Small intestine (tissue), 7 donors: Measurements from ENCODE around the gene GTPBP6. TPM values are rescaled to one million over a fixed set of nuclear protein-coding genes. Genes with fewer than 3 reads are reported as not detected.
A peak's percentile ranks its signal among the peaks of the same experiment; 100 is the strongest.
"Not testable (repeated sequence)": the region's sequence is repeated elsewhere in the genome, so short reads cannot be mapped to it uniquely, and the experiment has no call there.

Source experiments
- DNase-seq, 2 donors: peaks; one replicate each; pipeline versions ENCODE4 v3.0.0 to v3.0.0-alpha.2; 2013
- FAIRE-seq: peaks from 2 replicates; lab custom pipeline; 2012; peaks lifted over from hg19 to GRCh38; lab: Jason Lieb, UNC
- H3K27ac ChIP-seq, 3 donors: one replicate each; pipeline ENCODE4 v1.5.1; 2013; ENCODE audit warnings: low read length in 2 of 3, mild to moderate bottlenecking in 2 of 3, control low read depth in 1 of 3, inconsistent platforms in 1 of 3, low read depth in 1 of 3, moderate library complexity in 1 of 3
- H3K27me3 ChIP-seq, 3 donors: one replicate each; pipeline ENCODE4 v1.6.1; 2013; ENCODE audit warnings: low read length in 3 of 3, inconsistent platforms in 1 of 3; ENCODE audit not compliant: control insufficient read depth in 3 of 3, insufficient read depth in 3 of 3
- H3K36me3 ChIP-seq, 3 donors: one replicate each; pipeline ENCODE4 v1.6.1; 2013; ENCODE audit warnings: low read length in 3 of 3, inconsistent platforms in 1 of 3, low read depth in 1 of 3, mild to moderate bottlenecking in 1 of 3, moderate library complexity in 1 of 3; ENCODE audit not compliant: control insufficient read depth in 3 of 3, insufficient read depth in 2 of 3
- H3K4me1 ChIP-seq, 3 donors: one replicate each; pipeline ENCODE4 v1.6.1; 2013; ENCODE audit warnings: low read length in 2 of 3, inconsistent platforms in 1 of 3, low read depth in 1 of 3, mild to moderate bottlenecking in 1 of 3, moderate library complexity in 1 of 3; ENCODE audit not compliant: control insufficient read depth in 3 of 3, insufficient read depth in 2 of 3
- H3K4me3 ChIP-seq, 3 donors: one replicate each; pipeline ENCODE4 v1.5.1; 2013; ENCODE audit warnings: low read length in 3 of 3, control low read depth in 1 of 3, inconsistent platforms in 1 of 3, low read depth in 1 of 3, mild to moderate bottlenecking in 1 of 3, moderate library complexity in 1 of 3
- H3K9me3 ChIP-seq, 2 donors: one replicate each; pipeline ENCODE4 v1.6.1; 2013; ENCODE audit warnings: low read depth in 1 of 2, low read length in 1 of 2; ENCODE audit not compliant: control insufficient read depth in 2 of 2, insufficient read depth in 1 of 2
- WGBS, 3 donors: extraction: QIAGEN DNeasy Blood & Tissue Kit; methylation state at CpG; one replicate each; pipeline ENCODE4 v1.1.7; 2013; 5-methylcytosine and 5-hydroxymethylcytosine counted together
- polyA plus RNA-seq, 4 donors: library from polyadenylated mRNA; stranded (reverse) in 3 of 4; unstranded in 1 of 4; fragments of 200-250 nt in 3 of 4; fragments of 120-200 nt in 1 of 4; gene quantifications; one replicate each; pipeline versions ENCODE4 v1.2.1 to v1.2.3, GENCODE V29; 2013
- donor health status: healthy with polysubstance abuse.
- donor health status: control.
- donor health status: control.
- donor health status: Bipolar disorder and iron deficiency.
- donor health status: healthy.

GTPBP6 gene
- polyA plus RNA-seq, 4 donors: 34.9 to 69.7 (median 44.8) TPM

GRCh38 chrX:330141-330725 is 11.6 kb upstream of the GTPBP6 start:
- peaks cover 0 to 19% (median 0%) of the 10 kb centered on the region in 3 donors for H3K36me3 ChIP-seq
- not testable (repeated sequence) for H3K4me3 ChIP-seq, H3K9me3 ChIP-seq, DNase-seq, H3K4me1 ChIP-seq, H3K27ac ChIP-seq, FAIRE-seq
- 69 to 77% (median 77%) methylated on average over 29 of the region's 29 CpGs for WGBS, 3 donors
- peaks cover 4 to 13% (median 5%) of the 10 kb centered on the region in 3 donors for H3K27me3 ChIP-seq

- 81 to 89% (median 88%) methylated on average over 10 to 18 of the region's 23 CpGs for WGBS, 3 donors
- no peak for FAIRE-seq
- peaks cover 4 to 13% (median 5%) of the 10 kb centered on the region in 3 donors for H3K27me3 ChIP-seq
Observed at GRCh38 chrX:329291-329910, 10.8 kb upstream of the GTPBP6 start.

GRCh38 chrX:327660-328126 is 9.1 kb upstream of the GTPBP6 start:
- H3K4me1 ChIP-seq: peaks cover 0 to 3% (median 0%) of the 10 kb centered on the region in 3 donors
- no peaks in the 10 kb centered on the region for H3K9me3 ChIP-seq
- 89 to 91% (median 89%) methylated on average over 33 of the region's 33 CpGs for WGBS, 3 donors
- peaks cover 4 to 13% (median 5%) of the 10 kb centered on the region in 3 donors for H3K27me3 ChIP-seq
- no peak overlapping the region for H3K27ac ChIP-seq
- no peak for FAIRE-seq
- DNase-seq: no peak
- no peaks in the 10 kb centered on the region for H3K36me3 ChIP-seq
- H3K4me3 ChIP-seq: no peak overlapping the region

More at GRCh38 chrX:329291-329910, 10.8 kb upstream of the GTPBP6 start:
- Histone ChIP-seq H3K9me3 (no peaks in the 10 kb centered on the region), H3K4me3 (no peak overlapping the region), H3K4me1 (no peaks in the 10 kb centered on the region), H3K36me3 (peaks cover 0 to 11% (median 0%) of the 10 kb centered on the region in 3 donors), H3K27ac (no peak overlapping the region)
- no peak for DNase-seq

GRCh38 chrX:324664-325063 is 6.1 kb upstream of the GTPBP6 start:
- DNase-seq, H3K27ac ChIP-seq, H3K27me3 ChIP-seq, H3K9me3 ChIP-seq, H3K4me1 ChIP-seq, H3K4me3 ChIP-seq, H3K36me3 ChIP-seq, FAIRE-seq: not testable (repeated sequence)
- WGBS, 3 donors: 77 to 88% (median 85%) methylated on average over 14 of the region's 14 CpGs

GRCh38 chrX:323721-324628 is 5.4 kb upstream of the GTPBP6 start:
- 72 to 83% (median 75%) methylated on average over 37 to 38 of the region's 38 CpGs for WGBS, 3 donors
- FAIRE-seq (peak; percentile 61), DNase-seq (peak; percentile 66 to 74)
- no peaks in the 10 kb centered on the region for H3K27me3 ChIP-seq
- no peak overlapping the region for H3K4me3 ChIP-seq
- peaks cover 0 to 3% (median 0%) of the 10 kb centered on the region in 3 donors for H3K4me1 ChIP-seq
- no peaks in the 10 kb centered on the region for H3K9me3 ChIP-seq
- H3K36me3 ChIP-seq: no peaks in the 10 kb centered on the region
- no peak overlapping the region for H3K27ac ChIP-seq

GRCh38 chrX:320126-320783 is 1.7 kb upstream of the GTPBP6 start:
- Histone ChIP-seq H3K4me3 (peak overlapping the region; percentile 82 to 91 (median 83)), H3K36me3 (peaks cover 0 to 12% (median 3%) of the 10 kb centered on the region in 3 donors), H3K27ac (no peak overlapping the region), H3K4me1 (peaks cover 0 to 3% (median 0%) of the 10 kb centered on the region in 3 donors), H3K27me3 (no peaks in the 10 kb centered on the region), H3K9me3 (no peaks in the 10 kb centered on the region)
- FAIRE-seq (no peak), DNase-seq (peak in 1 of 2 donors; percentile 42)
- 4 to 5% (median 4%) methylated on average over 24 of the region's 24 CpGs for WGBS, 3 donors

GRCh38 chrX:319579-320125 is 1.1 kb upstream of the GTPBP6 start:
- Histone ChIP-seq H3K4me3 (peak overlapping the region; percentile 82 to 91 (median 83)), H3K27ac (peak overlapping the region; percentile 47 to 77 (median 56)), H3K4me1 (peaks cover 0 to 3% (median 0%) of the 10 kb centered on the region in 3 donors), H3K36me3 (peaks cover 0 to 18% (median 3%) of the 10 kb centered on the region in 3 donors), H3K27me3 (no peaks in the 10 kb centered on the region), H3K9me3 (no peaks in the 10 kb centered on the region)
- DNase-seq (no peak), FAIRE-seq (no peak)
- WGBS, 3 donors: 0% methylated on average over 36 to 41 of the region's 41 CpGs
